OCI-LY7 (cell line): ENCODE measurements around the gene C8B. TPM values are rescaled to one million over a fixed set of nuclear protein-coding genes. Genes with fewer than 3 reads are reported as not detected.

ENCODE experiments used
- BruUV-seq: library from RNA; stranded (reverse); fragments of 400-500 nt; replicated peaks from 2 replicates; lab custom pipeline; 2021; lab: Mats Ljungman, UMichigan
- CTCF ChIA-PET: fragments of 300-600 bp; sonication (Branson Sonifier 250); formaldehyde crosslinking; loops from one replicate; lab custom pipeline; 2022; ENCODE audit warnings: antibody characterized with exemption; ENCODE audit not compliant: unreplicated experiment; lab: Charles Lee
- POLR2A ChIA-PET: fragments of 300-600 bp; sonication (Branson Sonifier 250); formaldehyde crosslinking; loops from one replicate; lab custom pipeline; 2022; ENCODE audit warnings: antibody characterized with exemption; lab: Charles Lee
- DNase-seq: peaks from one replicate; pipeline ENCODE4 v3.0.0-alpha.2; 2015; ENCODE audit warnings: low spot score
- H2AFZ ChIP-seq: fragments of 200-600 bp; sonication (generic), shearing (Covaris generic); 2 replicates; pipeline ENCODE4 v1.6.1; 2014; ENCODE audit warnings: mild to moderate bottlenecking, antibody characterized with exemption, low read length, moderate library complexity
- H3K27ac ChIP-seq: fragments of 200-600 bp; sonication (generic); 2 replicates; pipeline ENCODE4 v1.5.1; 2014; ENCODE audit warnings: mixed run types, low read depth, mild to moderate bottlenecking, moderate library complexity, low read length, inconsistent platforms; ENCODE audit not compliant: poor library complexity, severe bottlenecking
- H3K36me3 ChIP-seq: fragments of 200-600 bp; sonication (generic); 2 replicates; pipeline ENCODE4 v1.6.1; 2014; ENCODE audit warnings: mild to moderate bottlenecking, antibody characterized with exemption, low read length, moderate library complexity, mixed read lengths; ENCODE audit not compliant: insufficient read depth
- H3K4me1 ChIP-seq: fragments of 200-600 bp; sonication (generic); 2 replicates; pipeline ENCODE4 v1.5.1; 2014; ENCODE audit warnings: mild to moderate bottlenecking, low read length; ENCODE audit not compliant: insufficient read depth, poor library complexity, severe bottlenecking
- H3K4me2 ChIP-seq: fragments of 200-600 bp; sonication (generic); 2 replicates; pipeline ENCODE4 v1.6.1; 2014; ENCODE audit warnings: mild to moderate bottlenecking, low read length
- H3K4me3 ChIP-seq: fragments of 200-600 bp; sonication (generic); 2 replicates; pipeline ENCODE4 v1.5.1; 2014; ENCODE audit warnings: mild to moderate bottlenecking, low read depth, low read length; ENCODE audit not compliant: poor library complexity, severe bottlenecking
- H3K79me2 ChIP-seq: fragments of 200-600 bp; sonication (generic); 2 replicates; pipeline ENCODE4 v1.6.1; 2016; ENCODE audit warnings: low read depth, mild to moderate bottlenecking, low read length, moderate library complexity, mixed read lengths; ENCODE audit not compliant: insufficient read depth
- H3K9me2 ChIP-seq: fragments of 200-600 bp; sonication (generic); 2 replicates; pipeline ENCODE4 v1.6.1; 2016; ENCODE audit warnings: mild to moderate bottlenecking, low read length, mixed read lengths; ENCODE audit not compliant: insufficient read depth
- H3K9me3 ChIP-seq: fragments of 200-600 bp; sonication (generic); 2 replicates; pipeline ENCODE4 v1.6.1; 2014; ENCODE audit warnings: mild to moderate bottlenecking, mixed run types, low read length, mixed read lengths
- H4K20me1 ChIP-seq: fragments of 200-600 bp; sonication (generic); 2 replicates; pipeline ENCODE4 v1.6.1; 2014; ENCODE audit warnings: mild to moderate bottlenecking, antibody characterized with exemption, low read length, moderate library complexity, mixed read lengths; ENCODE audit not compliant: insufficient read depth
- EZH2phosphoT487 ChIP-seq: fragments of 200-600 bp; sonication (generic); IDR thresholded peaks from 2 replicates; pipeline ENCODE4 v1.6.1; 2018; ENCODE audit warnings: low read depth, borderline replicate concordance, mild to moderate bottlenecking, mixed run types, antibody characterized with exemption, low read length, moderate library complexity, mixed read lengths
- intact Hi-C: fragments of 100-400 bp; cut with micrococcal nuclease; formaldehyde crosslinking; loops from one replicate; pipeline ENCODE4 v1.10.0; 2022; ENCODE audit not compliant: unreplicated experiment
- total RNA-seq, 2 experiments: library from RNA; depleted of rRNA in 1 of 2; stranded (reverse); fragments of >200 nt in 1 of 2; shearing (Covaris generic) in 1 of 2; gene quantifications; 2 replicates each; pipeline ENCODE4 v1.2.3, GENCODE V29; 2014 to 2022
- TF ChIP-seq, protein P1 (sequence below): fragments of 200-600 bp; sonication (generic); conservative IDR thresholded peaks from 2 replicates; pipeline ENCODE4 v1.5.1; 2014; ENCODE audit warnings: mild to moderate bottlenecking, antibody characterized with exemption, low read length, moderate library complexity, mixed read lengths

The C8B gene
- total RNA-seq, 2 experiments from 2014 or later: not detected

DNA sequence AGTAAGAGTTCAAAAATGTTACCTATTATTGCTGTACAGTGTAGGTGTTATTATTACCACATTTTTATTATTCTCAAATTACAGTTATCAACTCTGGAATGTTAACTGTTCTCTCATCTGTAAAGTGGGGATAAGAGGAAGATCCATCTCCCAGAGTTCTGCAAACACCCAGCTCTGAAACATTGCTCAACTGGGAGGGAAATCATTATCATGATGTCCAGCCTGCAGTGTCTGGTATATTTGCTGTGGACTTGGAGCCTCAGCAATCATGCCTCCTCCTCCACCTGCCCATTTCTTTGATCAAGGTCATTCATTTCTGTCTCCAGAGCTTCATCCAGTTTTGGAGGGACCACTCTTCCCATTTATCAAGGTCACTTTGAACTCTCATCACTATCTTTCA is 71.8 kb downstream of the C8B start:
- CTCF ChIA-PET: no interaction called here

DNA sequence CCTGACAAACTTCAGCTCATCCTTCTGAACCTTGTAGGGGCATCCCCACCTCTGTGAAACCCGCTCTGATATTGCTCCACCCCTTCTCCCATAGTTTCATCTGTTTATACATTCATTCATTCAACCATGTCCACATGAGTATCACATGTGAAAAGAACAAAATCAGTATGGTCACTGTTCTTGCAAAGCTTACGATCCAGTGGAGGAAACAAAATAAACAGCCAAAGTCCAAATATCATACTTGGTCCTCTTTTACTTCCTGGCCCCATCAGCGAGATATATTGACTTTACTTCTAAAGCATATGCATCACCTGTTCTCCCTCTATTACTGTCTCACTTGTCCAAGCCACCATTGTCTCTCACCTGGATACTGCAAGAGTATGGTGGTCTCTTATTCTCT is 75.6 kb downstream of the C8B start:
- Histone ChIP-seq H2AFZ (no peak overlapping the region), H3K4me3 (no peak overlapping the region), H3K79me2 (no peaks in the 10 kb centered on the region), H3K9me2 (no peaks in the 10 kb centered on the region), H3K4me2 (no peak overlapping the region), H3K36me3 (no peaks in the 10 kb centered on the region), H4K20me1 (no peaks in the 10 kb centered on the region), H3K9me3 (no peaks in the 10 kb centered on the region), H3K27ac (no peak overlapping the region), H3K4me1 (no peaks in the 10 kb centered on the region)
- ChIA-PET CTCF (no interaction called here), POLR2A (no interaction called here)
- BruUV-seq: no TSS peak
- intact Hi-C loops: no loop called here
- TF ChIP-seq, protein P1, sequence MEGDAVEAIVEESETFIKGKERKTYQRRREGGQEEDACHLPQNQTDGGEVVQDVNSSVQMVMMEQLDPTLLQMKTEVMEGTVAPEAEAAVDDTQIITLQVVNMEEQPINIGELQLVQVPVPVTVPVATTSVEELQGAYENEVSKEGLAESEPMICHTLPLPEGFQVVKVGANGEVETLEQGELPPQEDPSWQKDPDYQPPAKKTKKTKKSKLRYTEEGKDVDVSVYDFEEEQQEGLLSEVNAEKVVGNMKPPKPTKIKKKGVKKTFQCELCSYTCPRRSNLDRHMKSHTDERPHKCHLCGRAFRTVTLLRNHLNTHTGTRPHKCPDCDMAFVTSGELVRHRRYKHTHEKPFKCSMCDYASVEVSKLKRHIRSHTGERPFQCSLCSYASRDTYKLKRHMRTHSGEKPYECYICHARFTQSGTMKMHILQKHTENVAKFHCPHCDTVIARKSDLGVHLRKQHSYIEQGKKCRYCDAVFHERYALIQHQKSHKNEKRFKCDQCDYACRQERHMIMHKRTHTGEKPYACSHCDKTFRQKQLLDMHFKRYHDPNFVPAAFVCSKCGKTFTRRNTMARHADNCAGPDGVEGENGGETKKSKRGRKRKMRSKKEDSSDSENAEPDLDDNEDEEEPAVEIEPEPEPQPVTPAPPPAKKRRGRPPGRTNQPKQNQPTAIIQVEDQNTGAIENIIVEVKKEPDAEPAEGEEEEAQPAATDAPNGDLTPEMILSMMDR: no peak
- no peak for TF ChIP-seq EZH2phosphoT487
- DNase-seq: no peak

More for the DNA sequence above, 71.8 kb downstream of the C8B start:
- H3K79me2 ChIP-seq: no peaks in the 10 kb centered on the region
- intact Hi-C loops: no loop called here
- POLR2A ChIA-PET: no interaction called here
- no peaks in the 10 kb centered on the region for H3K9me3 ChIP-seq
- no peak overlapping the region for H2AFZ ChIP-seq
- no peak overlapping the region for H3K27ac ChIP-seq
- H4K20me1 ChIP-seq: no peaks in the 10 kb centered on the region
- H3K36me3 ChIP-seq: no peaks in the 10 kb centered on the region
- TF ChIP-seq, protein P1: no peak
- no peak for TF ChIP-seq EZH2phosphoT487
- no TSS peak for BruUV-seq
- H3K4me1 ChIP-seq: no peaks in the 10 kb centered on the region
- H3K4me3 ChIP-seq: no peak overlapping the region
- H3K9me2 ChIP-seq: no peaks in the 10 kb centered on the region
- DNase-seq: no peak
- no peak overlapping the region for H3K4me2 ChIP-seq

DNA sequence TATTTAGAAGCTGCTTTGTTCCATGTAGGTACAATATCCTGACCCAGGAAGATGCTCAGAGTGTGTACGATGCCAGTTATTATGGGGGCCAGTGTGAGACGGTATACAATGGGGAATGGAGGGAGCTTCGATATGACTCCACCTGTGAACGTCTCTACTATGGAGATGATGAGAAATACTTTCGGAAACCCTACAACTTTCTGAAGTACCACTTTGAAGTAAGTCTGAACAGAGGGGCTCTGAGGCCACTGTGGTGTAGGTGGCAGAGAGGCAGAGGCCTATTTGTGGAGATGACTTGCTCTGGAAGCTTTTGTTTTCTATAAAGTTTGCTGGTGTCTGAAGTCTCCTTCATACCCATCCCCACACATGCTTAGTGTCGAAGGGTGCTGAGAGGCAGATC is 84.4 kb downstream of the C8B start:
- Histone ChIP-seq H3K79me2 (no peaks in the 10 kb centered on the region), H3K4me1 (no peaks in the 10 kb centered on the region), H3K9me2 (no peaks in the 10 kb centered on the region), H3K27ac (no peak overlapping the region), H3K36me3 (no peaks in the 10 kb centered on the region), H3K4me3 (no peak overlapping the region), H2AFZ (no peak overlapping the region), H3K4me2 (no peak overlapping the region), H4K20me1 (no peaks in the 10 kb centered on the region), H3K9me3 (no peaks in the 10 kb centered on the region)
- intact Hi-C loops: no loop called here
- ChIA-PET CTCF (no interaction called here), POLR2A (interaction anchor here (0.6 kb wide), 1 partner anchor 13 kb away, joined by 3 read pairs; no protein-coding TSS in a partner anchor)
- no peak for DNase-seq
- no TSS peak for BruUV-seq
- no peak for TF ChIP-seq EZH2phosphoT487
- TF ChIP-seq, protein P1: no peak
